Fibroblast of pulmonary artery (primary cell): Measurements from ENCODE around the gene ZNF622.
A peak's percentile ranks its signal among the peaks of the same experiment; 100 is the strongest.
"Not testable (repeated sequence)": the region's sequence is repeated elsewhere in the genome, so short reads cannot be mapped to it uniquely, and the experiment has no call there.

Experiments
- DNase-seq: peaks from one replicate; pipeline ENCODE4 v3.0.0-alpha.2; 2010; ENCODE audit warnings: low read depth
- H3K4me3 ChIP-seq: replicated peaks from 2 replicates; pipeline ENCODE4 v1.5.1; 2011; ENCODE audit warnings: low read depth, mild to moderate bottlenecking, control low read depth, low read length, moderate library complexity
- TF ChIP-seq, protein P1 (sequence below): IDR thresholded peaks from 2 replicates; pipeline ENCODE4 v1.5.1; 2011; ENCODE audit warnings: mild to moderate bottlenecking, control low read depth, low read length, inconsistent platforms; ENCODE audit errors: missing control alignments

The ZNF622 gene

DNA sequence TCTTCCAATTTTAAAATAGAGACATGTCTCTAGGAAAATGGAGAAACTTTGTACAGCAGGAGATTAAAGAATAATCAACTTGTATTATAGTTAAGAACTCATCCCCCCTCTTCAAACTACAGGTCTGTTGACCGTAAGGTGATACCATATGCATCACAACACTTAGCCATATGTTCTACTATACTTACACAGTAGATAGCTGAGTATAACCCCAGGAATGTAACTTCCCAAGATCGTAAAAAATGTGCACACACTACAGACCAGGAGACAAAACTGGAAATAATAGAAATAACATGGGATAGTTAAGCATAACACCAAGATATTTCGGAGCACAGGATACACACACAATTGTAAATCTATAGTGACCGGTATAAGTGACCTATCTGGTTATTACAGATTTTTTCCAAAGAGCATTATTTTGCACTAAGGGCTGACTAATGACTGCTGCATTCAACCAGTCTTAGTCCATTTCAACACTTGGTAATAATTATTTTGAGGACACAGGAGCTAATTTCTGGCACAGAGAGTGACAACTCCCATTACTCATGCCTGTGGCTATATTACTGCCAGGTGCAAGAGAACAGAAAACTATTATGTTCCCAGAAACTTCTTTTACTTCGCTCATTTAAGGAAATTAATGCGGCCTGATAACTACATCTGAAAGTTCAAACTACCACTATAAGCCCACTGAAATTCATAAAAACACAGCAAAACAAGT, 15.4 kb upstream of the ZNF622 start:
- H3K4me3 ChIP-seq: no peak overlapping the region
- TF ChIP-seq, protein P1, sequence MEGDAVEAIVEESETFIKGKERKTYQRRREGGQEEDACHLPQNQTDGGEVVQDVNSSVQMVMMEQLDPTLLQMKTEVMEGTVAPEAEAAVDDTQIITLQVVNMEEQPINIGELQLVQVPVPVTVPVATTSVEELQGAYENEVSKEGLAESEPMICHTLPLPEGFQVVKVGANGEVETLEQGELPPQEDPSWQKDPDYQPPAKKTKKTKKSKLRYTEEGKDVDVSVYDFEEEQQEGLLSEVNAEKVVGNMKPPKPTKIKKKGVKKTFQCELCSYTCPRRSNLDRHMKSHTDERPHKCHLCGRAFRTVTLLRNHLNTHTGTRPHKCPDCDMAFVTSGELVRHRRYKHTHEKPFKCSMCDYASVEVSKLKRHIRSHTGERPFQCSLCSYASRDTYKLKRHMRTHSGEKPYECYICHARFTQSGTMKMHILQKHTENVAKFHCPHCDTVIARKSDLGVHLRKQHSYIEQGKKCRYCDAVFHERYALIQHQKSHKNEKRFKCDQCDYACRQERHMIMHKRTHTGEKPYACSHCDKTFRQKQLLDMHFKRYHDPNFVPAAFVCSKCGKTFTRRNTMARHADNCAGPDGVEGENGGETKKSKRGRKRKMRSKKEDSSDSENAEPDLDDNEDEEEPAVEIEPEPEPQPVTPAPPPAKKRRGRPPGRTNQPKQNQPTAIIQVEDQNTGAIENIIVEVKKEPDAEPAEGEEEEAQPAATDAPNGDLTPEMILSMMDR: no peak
- no peak for DNase-seq

DNA sequence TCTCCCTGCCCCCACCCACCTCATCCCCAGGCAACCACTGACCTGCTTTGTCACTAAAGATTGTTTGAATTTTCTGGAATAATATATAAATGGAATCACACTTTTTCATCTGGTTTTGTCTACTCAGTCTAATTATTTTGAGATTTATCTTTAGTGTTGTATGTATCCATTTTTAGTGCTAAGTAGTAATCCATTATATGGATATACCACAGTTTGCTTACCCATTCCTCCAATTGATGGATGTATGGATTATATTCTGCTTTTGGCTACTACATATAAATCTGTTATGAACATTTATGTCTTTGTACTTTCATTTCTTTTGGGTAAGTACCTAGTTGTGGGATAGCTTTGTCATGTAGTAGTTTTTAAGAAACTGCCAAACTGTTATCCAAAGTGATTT, 14.5 kb upstream of the ZNF622 start:
- TF ChIP-seq, protein P1: no peak
- no peak for DNase-seq
- no peak overlapping the region for H3K4me3 ChIP-seq

DNA sequence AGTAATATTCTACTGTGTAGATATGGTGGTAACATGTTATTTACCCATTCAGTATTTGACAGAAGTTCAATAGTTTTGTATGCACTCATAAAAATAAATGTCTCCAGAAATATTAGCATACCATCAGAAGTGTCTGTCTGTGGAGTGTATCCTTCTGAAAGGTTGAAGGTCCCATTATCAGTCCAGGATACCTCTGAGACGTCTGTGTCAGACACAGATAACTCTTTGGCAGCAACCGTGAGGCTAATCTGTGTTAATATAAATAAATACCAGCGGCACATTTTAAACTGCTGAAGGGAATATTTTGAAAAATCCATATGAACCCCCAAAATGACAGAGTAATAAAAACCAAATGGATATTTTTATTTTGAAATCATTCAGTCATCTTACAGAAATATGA, 11.9 kb upstream of the ZNF622 start:
- no peak for DNase-seq
- TF ChIP-seq, protein P1: no peak
- H3K4me3 ChIP-seq: no peak overlapping the region

DNA sequence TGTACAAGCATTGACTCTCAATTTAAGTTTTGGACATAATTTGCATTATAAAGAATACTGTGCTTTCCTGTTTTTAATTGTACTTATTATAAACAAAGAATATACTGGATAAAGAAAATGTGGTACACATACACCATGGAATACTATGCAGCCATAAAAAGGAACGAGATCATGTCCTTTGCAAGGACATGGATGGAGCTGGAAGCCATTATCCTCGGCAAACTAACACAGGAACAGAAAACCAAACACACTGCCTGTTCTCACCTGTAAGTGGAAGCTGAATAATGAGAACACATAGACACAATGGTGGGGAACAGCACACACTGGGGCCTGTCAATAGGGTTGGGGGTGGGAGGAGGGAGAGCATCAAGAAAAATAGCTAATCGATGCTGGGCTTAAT, 10.8 kb upstream of the ZNF622 start:
- DNase-seq, H3K4me3 ChIP-seq: not testable (repeated sequence)

DNA sequence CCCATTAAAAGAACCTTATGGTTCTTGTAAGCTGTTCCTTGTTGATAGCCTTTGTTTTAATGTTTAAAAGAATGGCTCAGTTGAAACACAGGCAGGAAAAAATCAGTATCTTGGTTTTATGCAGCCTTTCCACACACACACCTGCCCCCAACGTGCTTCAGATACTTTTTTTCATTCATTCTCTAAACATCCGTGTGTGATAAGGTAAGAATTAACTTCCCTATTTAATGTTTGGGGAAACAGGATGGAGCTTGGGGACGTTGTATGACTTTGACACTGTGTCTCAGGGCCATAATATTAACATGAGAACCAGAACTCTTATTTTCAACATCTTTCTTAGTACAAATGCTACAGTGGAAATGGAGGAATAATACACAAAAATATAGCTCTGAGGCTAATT, 5.8 kb upstream of the ZNF622 start:
- DNase-seq: no peak
- TF ChIP-seq, protein P1: no peak
- H3K4me3 ChIP-seq: no peak overlapping the region

DNA sequence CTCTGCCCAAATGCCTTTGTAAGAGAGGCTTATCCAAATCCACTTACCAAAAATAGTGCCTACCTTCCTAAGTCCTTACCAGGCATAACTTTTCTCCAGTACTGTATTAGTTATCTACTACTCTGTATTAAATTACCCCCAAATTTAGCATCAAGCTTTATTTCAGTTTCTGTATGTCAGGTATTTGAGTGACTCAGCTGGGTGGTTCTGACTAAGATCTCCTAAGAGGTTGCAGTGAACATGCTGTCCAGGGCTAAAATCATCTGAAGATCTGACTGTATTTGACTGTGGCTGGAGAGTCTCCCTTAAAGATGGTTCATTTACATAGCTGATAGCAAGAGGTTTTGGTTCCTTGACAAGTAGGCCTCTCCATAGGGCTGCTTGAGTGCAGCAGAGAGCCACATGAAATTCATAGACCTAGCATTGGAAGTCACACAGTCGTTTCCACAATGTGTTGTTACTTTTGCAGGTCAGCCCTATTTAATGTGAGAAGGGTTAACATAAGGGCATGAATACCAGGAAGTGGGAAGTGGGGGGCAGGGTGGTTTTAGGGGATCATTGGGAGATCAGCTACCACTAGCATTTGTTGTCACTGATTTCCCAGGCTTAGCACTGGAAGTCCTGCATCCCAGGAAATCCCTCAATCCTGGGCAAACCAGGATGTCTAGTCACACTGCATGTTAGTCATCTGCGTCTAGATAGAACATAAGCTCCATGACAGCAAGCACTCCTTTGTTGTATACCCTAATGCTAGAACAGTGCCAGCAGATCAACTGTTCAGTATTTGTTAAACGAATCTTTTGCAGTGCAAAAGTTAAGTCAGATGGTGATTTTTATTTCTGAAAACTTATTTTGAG, 2.0 kb upstream of the ZNF622 start:
- DNase-seq: peak; percentile 45
- TF ChIP-seq, protein P1: no peak
- H3K4me3 ChIP-seq: peak overlapping the region; percentile 88

DNA sequence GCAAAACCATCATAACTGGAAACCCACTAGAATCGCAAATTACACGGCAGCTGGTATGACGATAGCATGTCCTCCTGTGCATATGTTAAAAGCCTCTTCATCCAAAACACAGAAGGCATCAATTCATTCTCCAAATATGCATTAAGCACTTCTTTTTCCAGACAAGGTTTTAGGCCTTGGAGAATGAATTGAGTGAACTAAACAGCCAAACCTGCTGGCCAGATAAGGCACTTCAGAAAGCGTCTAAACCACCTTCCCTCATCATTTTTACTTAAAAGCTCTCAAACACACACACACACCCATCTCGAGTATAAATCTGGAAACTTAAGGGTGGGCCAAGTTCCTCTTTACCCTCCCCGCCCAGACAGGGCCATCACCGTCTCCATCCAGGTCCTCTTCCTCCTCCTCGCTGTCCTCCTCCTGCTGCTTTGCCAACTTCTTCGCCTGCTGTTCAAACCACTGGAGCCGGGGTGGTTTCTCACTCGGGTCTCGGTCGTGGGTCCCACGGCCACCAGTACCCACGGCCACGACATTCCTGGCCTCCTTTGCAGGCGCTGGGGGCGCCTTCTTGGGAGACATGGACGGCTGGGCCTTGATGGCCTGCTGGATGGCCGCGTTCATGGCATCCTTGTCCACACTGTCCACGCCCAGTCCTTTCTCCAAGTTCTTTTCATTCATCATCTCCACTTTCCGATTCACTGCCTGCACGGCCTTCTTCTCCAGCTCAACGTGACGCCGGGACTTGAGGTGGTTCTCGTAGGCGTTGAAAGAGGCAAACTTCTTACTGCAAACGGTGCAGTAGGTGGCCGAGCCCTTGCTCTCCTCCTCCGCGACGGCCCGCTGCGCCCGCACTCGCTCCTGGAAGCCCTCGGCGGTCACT, 696 bp downstream of the ZNF622 start:
- TF ChIP-seq, protein P1: peak; percentile 1
- no peak for DNase-seq
- peak overlapping the region; percentile 88 for H3K4me3 ChIP-seq
